Activated naive CD8-positive, alpha-beta T cell treated with anti-CD3 and anti-CD28 coated beads, Interleukin-2, amount 50 U/mL, for 24 hours (primary cell): ENCODE data around the gene PEX10.

Source experiments
- ATAC-seq: fragments of 150-1000 bp; cut with Tn5 transposase; one replicate; pipeline ENCODE4 v1.10.0; 2021
- DNase-seq: peaks from one replicate; pipeline ENCODE4 v3.0.0; 2021
- H3K27ac Mint-ChIP-seq: one replicate; pipeline ENCODE4 v1.8.0; 2021; ENCODE audit warnings: mild to moderate bottlenecking, mixed read lengths
- H3K27me3 Mint-ChIP-seq: one replicate; pipeline ENCODE4 v1.8.0; 2021; ENCODE audit warnings: mixed read lengths
- H3K36me3 Mint-ChIP-seq: one replicate; pipeline ENCODE4 v1.8.0; 2021; ENCODE audit warnings: low read depth, mixed read lengths
- H3K4me1 Mint-ChIP-seq: one replicate; pipeline ENCODE4 v1.8.0; 2021; ENCODE audit warnings: mixed read lengths
- H3K4me3 Mint-ChIP-seq: one replicate; pipeline ENCODE4 v1.8.0; 2021; ENCODE audit warnings: mild to moderate bottlenecking, moderate library complexity, mixed read lengths
- H3K9me3 Mint-ChIP-seq: one replicate; pipeline ENCODE4 v1.8.0; 2021; ENCODE audit warnings: mixed read lengths

PEX10 gene

GRCh38 chr1:2435746-2436355 is 23.5 kb upstream of the PEX10 start:
- no peaks in the 10 kb centered on the region for H3K36me3 Mint-ChIP-seq
- no peaks in the 10 kb centered on the region for H3K27me3 Mint-ChIP-seq
- H3K9me3 Mint-ChIP-seq, result no peaks in the 10 kb centered on the region
- no peak overlapping the region for H3K4me3 Mint-ChIP-seq
- ATAC-seq, result no peak
- H3K4me1 Mint-ChIP-seq, result no peaks in the 10 kb centered on the region
- H3K27ac Mint-ChIP-seq, result no peak overlapping the region
- DNase-seq, result no peak

- H3K4me3 Mint-ChIP-seq, result no peak overlapping the region
- no peaks in the 10 kb centered on the region for H3K4me1 Mint-ChIP-seq
- H3K9me3 Mint-ChIP-seq, result no peaks in the 10 kb centered on the region
- H3K27me3 Mint-ChIP-seq, result no peaks in the 10 kb centered on the region
- DNase-seq (no peak), ATAC-seq (no peak)
- no peaks in the 10 kb centered on the region for H3K36me3 Mint-ChIP-seq
- H3K27ac Mint-ChIP-seq, result no peak overlapping the region
These were observed 22.7 kb upstream of the PEX10 start for GRCh38 chr1:2435091-2435490.

GRCh38 chr1:2433936-2434655 is 21.7 kb upstream of the PEX10 start:
- H3K4me3 Mint-ChIP-seq, result no peak overlapping the region
- DNase-seq, result no peak
- no peaks in the 10 kb centered on the region for H3K4me1 Mint-ChIP-seq
- ATAC-seq, result no peak
- H3K27me3 Mint-ChIP-seq, result peaks cover 2% of the 10 kb centered on the region
- H3K9me3 Mint-ChIP-seq, result no peaks in the 10 kb centered on the region
- H3K36me3 Mint-ChIP-seq, result peaks cover 2% of the 10 kb centered on the region
- H3K27ac Mint-ChIP-seq, result no peak overlapping the region

GRCh38 chr1:2433196-2433595 is 20.8 kb upstream of the PEX10 start:
- ATAC-seq (no peak), DNase-seq (no peak)
- H3K9me3 Mint-ChIP-seq, result no peaks in the 10 kb centered on the region
- no peak overlapping the region for H3K4me3 Mint-ChIP-seq
- no peak overlapping the region for H3K27ac Mint-ChIP-seq
- H3K4me1 Mint-ChIP-seq, result no peaks in the 10 kb centered on the region
- H3K27me3 Mint-ChIP-seq, result peaks cover 2% of the 10 kb centered on the region
- peaks cover 2% of the 10 kb centered on the region for H3K36me3 Mint-ChIP-seq

- Mint-ChIP-seq H3K9me3 (no peaks in the 10 kb centered on the region), H3K27ac (no peak overlapping the region), H3K4me3 (no peak overlapping the region), H3K27me3 (peaks cover 2% of the 10 kb centered on the region), H3K4me1 (no peaks in the 10 kb centered on the region), H3K36me3 (peaks cover 2% of the 10 kb centered on the region)
- DNase-seq (no peak), ATAC-seq (no peak)
These were observed 20.1 kb upstream of the PEX10 start for GRCh38 chr1:2432441-2432844.

GRCh38 chr1:2431518-2431917 is 19.2 kb upstream of the PEX10 start:
- Mint-ChIP-seq H3K4me3 (no peak overlapping the region), H3K9me3 (no peaks in the 10 kb centered on the region), H3K27ac (no peak overlapping the region), H3K4me1 (no peaks in the 10 kb centered on the region), H3K36me3 (peaks cover 2% of the 10 kb centered on the region), H3K27me3 (peaks cover 2% of the 10 kb centered on the region)
- no peak for ATAC-seq
- DNase-seq, result no peak

GRCh38 chr1:2431103-2431502 is 18.7 kb upstream of the PEX10 start:
- H3K4me3 Mint-ChIP-seq, result no peak overlapping the region
- H3K27me3 Mint-ChIP-seq, result peaks cover 2% of the 10 kb centered on the region
- ATAC-seq, result no peak
- no peak for DNase-seq
- H3K27ac Mint-ChIP-seq, result no peak overlapping the region
- H3K36me3 Mint-ChIP-seq, result peaks cover 2% of the 10 kb centered on the region
- no peaks in the 10 kb centered on the region for H3K9me3 Mint-ChIP-seq
- H3K4me1 Mint-ChIP-seq, result no peaks in the 10 kb centered on the region

GRCh38 chr1:2430592-2430973 is 18.2 kb upstream of the PEX10 start:
- H3K27ac Mint-ChIP-seq, result no peak overlapping the region

GRCh38 chr1:2429780-2430591 is 17.6 kb upstream of the PEX10 start:
- DNase-seq (peak; percentile 42), ATAC-seq (no peak)
- no peaks in the 10 kb centered on the region for H3K9me3 Mint-ChIP-seq
- peaks cover 2% of the 10 kb centered on the region for H3K27me3 Mint-ChIP-seq
- H3K36me3 Mint-ChIP-seq, result peaks cover 2% of the 10 kb centered on the region
- H3K4me1 Mint-ChIP-seq, result no peaks in the 10 kb centered on the region
- no peak overlapping the region for H3K4me3 Mint-ChIP-seq
- no peak overlapping the region for H3K27ac Mint-ChIP-seq

More at GRCh38 chr1:2430592-2430973, 18.2 kb upstream of the PEX10 start:
- H3K9me3 Mint-ChIP-seq, result no peaks in the 10 kb centered on the region
- H3K27me3 Mint-ChIP-seq, result peaks cover 2% of the 10 kb centered on the region
- peaks cover 2% of the 10 kb centered on the region for H3K36me3 Mint-ChIP-seq
- H3K4me3 Mint-ChIP-seq, result no peak overlapping the region
- H3K4me1 Mint-ChIP-seq, result no peaks in the 10 kb centered on the region
- no peak for ATAC-seq
- no peak for DNase-seq

- peaks cover under 1% of the 10 kb centered on the region for H3K9me3 Mint-ChIP-seq
- peaks cover 2% of the 10 kb centered on the region for H3K27me3 Mint-ChIP-seq
- no peak overlapping the region for H3K4me3 Mint-ChIP-seq
- H3K27ac Mint-ChIP-seq, result no peak overlapping the region
- peaks cover 2% of the 10 kb centered on the region for H3K36me3 Mint-ChIP-seq
- DNase-seq (no peak), ATAC-seq (no peak)
- no peaks in the 10 kb centered on the region for H3K4me1 Mint-ChIP-seq
These were observed 16.1 kb upstream of the PEX10 start for GRCh38 chr1:2428490-2428889.

GRCh38 chr1:2427976-2428375 is 15.6 kb upstream of the PEX10 start:
- peaks cover 6% of the 10 kb centered on the region for H3K9me3 Mint-ChIP-seq
- ATAC-seq, result no peak
- DNase-seq, result no peak
- H3K4me3 Mint-ChIP-seq, result no peak overlapping the region
- no peaks in the 10 kb centered on the region for H3K4me1 Mint-ChIP-seq
- peaks cover 2% of the 10 kb centered on the region for H3K36me3 Mint-ChIP-seq
- H3K27me3 Mint-ChIP-seq, result peaks cover 2% of the 10 kb centered on the region
- no peak overlapping the region for H3K27ac Mint-ChIP-seq

GRCh38 chr1:2427051-2427450 is 14.7 kb upstream of the PEX10 start:
- ATAC-seq, result no peak
- H3K9me3 Mint-ChIP-seq, result peaks cover 8% of the 10 kb centered on the region
- no peaks in the 10 kb centered on the region for H3K4me1 Mint-ChIP-seq
- peaks cover 2% of the 10 kb centered on the region for H3K36me3 Mint-ChIP-seq
- no peak overlapping the region for H3K4me3 Mint-ChIP-seq
- no peak for DNase-seq
- H3K27me3 Mint-ChIP-seq, result peaks cover 2% of the 10 kb centered on the region
- no peak overlapping the region for H3K27ac Mint-ChIP-seq

- Mint-ChIP-seq H3K4me3 (no peak overlapping the region), H3K9me3 (peaks cover 8% of the 10 kb centered on the region), H3K36me3 (peaks cover 2% of the 10 kb centered on the region), H3K27me3 (peaks cover 2% of the 10 kb centered on the region), H3K4me1 (no peaks in the 10 kb centered on the region), H3K27ac (no peak overlapping the region)
- no peak for ATAC-seq
- no peak for DNase-seq
These were observed 14.2 kb upstream of the PEX10 start for GRCh38 chr1:2426540-2426939.

GRCh38 chr1:2425892-2426291 is 13.5 kb upstream of the PEX10 start:
- Mint-ChIP-seq H3K9me3 (peaks cover 8% of the 10 kb centered on the region), H3K27ac (no peak overlapping the region), H3K4me3 (no peak overlapping the region), H3K27me3 (peaks cover 2% of the 10 kb centered on the region), H3K4me1 (no peaks in the 10 kb centered on the region), H3K36me3 (peaks cover 2% of the 10 kb centered on the region)
- ATAC-seq (no peak), DNase-seq (no peak)

GRCh38 chr1:2422523-2422922 is 10.2 kb upstream of the PEX10 start:
- Mint-ChIP-seq H3K27ac (no peak overlapping the region), H3K9me3 (peaks cover 8% of the 10 kb centered on the region)
- no peak for ATAC-seq

More at GRCh38 chr1:2422523-2422922, 10.2 kb upstream of the PEX10 start:
- Mint-ChIP-seq H3K27me3 (no peaks in the 10 kb centered on the region), H3K4me1 (no peaks in the 10 kb centered on the region), H3K4me3 (no peak overlapping the region), H3K36me3 (no peaks in the 10 kb centered on the region)
- no peak for DNase-seq
